ENCODE results near the gene TMEM62. TPM values are rescaled to one million over a fixed set of nuclear protein-coding genes. Genes with fewer than 3 reads are reported as not detected.

TMEM62 gene
- total and polyA plus RNA-seq, 9 of the 15 experiments (the other 6 are each of a cell fraction or from before 2014, with no cell fraction given): 4.4 to 16.6 (median 11.1) TPM

DNA sequence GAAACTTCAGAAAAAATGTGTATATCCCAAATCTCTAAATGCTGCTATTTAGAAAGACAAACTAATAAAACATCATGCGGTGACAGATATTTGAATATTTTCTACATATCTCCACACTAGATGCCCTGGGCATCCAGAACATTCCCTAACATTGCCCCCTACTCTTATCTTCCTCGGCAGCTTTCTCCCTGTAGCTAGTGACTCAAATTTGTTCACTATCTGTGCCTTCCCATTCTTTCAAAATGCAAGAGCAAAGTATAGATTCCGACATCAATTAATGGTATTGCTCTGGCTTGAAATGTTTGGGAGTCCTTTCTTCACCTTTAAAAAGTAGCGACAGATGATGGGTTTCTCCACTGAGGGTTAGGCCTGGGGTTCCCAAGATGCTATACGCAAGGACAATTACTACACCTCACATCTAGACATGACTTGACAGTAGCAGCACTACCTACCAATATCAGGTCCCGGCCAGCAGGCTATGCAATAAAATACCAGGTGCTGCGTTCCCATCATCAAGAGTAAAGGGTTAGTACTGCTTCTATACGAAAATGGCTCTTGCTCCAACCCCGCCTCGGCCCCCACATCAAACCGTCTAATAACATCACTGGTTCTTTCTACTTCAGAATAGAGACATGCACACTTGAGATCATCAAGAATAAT, 28.2 kb upstream of the TMEM62 start (continued):
- TF ChIP-seq PRDM10 (IDR thresholded peaks at IDR 0.05; ENCODE audit: partially characterized antibody): peak; percentile 16
- peak; percentile 72 for TF ChIP-seq TEAD4 (IDR thresholded peaks at IDR 0.05; ENCODE audit: low read length)
- TF ChIP-seq TEAD4 (CRISPR knock-in tag; IDR thresholded peaks at IDR 0.05; ENCODE audit: borderline replicate concordance): no peak
- TF ChIP-seq RUNX1 (IDR thresholded peaks at IDR 0.05; ENCODE audit: low read depth): no peak
- TF ChIP-seq TAL1 (IDR thresholded peaks at IDR 0.05): peak; percentile 72
- TF ChIP-seq SMARCA4 (IDR thresholded peaks at IDR 0.05): peak; percentile 57
- peak; percentile 85 for TF ChIP-seq CBFA2T3 (IDR thresholded peaks at IDR 0.05)
- TF ChIP-seq NFIC (IDR thresholded peaks at IDR 0.05): peak; percentile 36; the same call in 1 of the 2 replicates
- TF ChIP-seq TRIM24 (IDR thresholded peaks at IDR 0.05): peak; percentile 19 to 25; a peak in 2 of 4 replicates

Data from K562 (cell line).